SH-SY5Y (cell line): Measurements from ENCODE around the gene LRRK1.

Experiments used
- GATA2 ChIP-seq: IDR thresholded peaks from 2 replicates; pipeline ENCODE4 v1.6.1; 2011; ENCODE audit warnings: mild to moderate bottlenecking, low read depth, low read length
- GATA3 ChIP-seq: IDR thresholded peaks from 2 replicates; pipeline ENCODE4 v1.6.1; 2011; ENCODE audit warnings: low read depth, mild to moderate bottlenecking, low read length, moderate library complexity

DNA sequence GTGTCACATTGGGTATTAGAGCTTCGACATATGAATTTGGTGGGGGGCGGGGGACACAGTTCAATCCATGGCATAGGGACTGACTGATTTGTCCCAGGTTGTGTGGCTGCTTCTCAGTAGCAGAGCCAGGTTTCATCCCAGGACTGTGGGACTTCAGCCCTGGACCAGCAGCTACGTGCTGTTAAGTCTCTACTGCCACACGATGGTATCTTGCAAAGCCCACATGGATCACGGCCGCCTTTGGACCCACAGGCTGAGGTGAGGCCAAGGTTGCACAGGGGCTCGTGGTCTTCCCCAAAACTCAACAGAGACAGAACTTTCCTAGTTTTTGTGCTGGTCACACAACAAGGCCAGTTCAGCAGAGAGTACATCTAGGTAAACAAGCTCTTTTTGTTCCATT is 97.4 kb downstream of the LRRK1 start:
- TF ChIP-seq GATA3 (no peak), GATA2 (no peak)
